GM12874 (cell line): ENCODE results near the gene FDPS.

Experiments
- TF ChIP-seq, protein P1 (sequence below): IDR thresholded peaks from 2 replicates; pipeline ENCODE4 v1.5.1; 2011; ENCODE audit warnings: low read depth, mild to moderate bottlenecking, control low read depth, low read length, moderate library complexity; ENCODE audit not compliant: insufficient read depth

FDPS gene

DNA sequence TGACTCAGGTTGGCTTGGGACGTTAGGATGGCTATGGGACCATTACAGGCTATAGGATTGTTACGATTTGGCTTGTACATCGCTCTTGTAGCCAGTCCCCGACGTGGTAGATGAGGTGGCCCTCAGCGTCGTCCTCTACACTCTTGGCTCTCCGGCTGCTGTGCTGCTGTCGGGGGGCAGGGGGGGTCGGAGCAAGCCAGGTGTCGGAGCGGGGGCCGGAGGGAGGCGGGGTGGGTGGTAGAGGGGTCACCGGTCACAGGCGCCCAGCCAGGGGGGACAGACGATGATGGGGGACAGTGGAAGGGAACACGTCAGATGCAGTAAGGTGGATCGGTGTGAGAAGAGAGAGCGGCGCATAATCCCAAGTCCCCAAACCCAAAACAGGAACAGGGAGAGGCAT is 40.0 kb upstream of the FDPS start:
- TF ChIP-seq, protein P1, sequence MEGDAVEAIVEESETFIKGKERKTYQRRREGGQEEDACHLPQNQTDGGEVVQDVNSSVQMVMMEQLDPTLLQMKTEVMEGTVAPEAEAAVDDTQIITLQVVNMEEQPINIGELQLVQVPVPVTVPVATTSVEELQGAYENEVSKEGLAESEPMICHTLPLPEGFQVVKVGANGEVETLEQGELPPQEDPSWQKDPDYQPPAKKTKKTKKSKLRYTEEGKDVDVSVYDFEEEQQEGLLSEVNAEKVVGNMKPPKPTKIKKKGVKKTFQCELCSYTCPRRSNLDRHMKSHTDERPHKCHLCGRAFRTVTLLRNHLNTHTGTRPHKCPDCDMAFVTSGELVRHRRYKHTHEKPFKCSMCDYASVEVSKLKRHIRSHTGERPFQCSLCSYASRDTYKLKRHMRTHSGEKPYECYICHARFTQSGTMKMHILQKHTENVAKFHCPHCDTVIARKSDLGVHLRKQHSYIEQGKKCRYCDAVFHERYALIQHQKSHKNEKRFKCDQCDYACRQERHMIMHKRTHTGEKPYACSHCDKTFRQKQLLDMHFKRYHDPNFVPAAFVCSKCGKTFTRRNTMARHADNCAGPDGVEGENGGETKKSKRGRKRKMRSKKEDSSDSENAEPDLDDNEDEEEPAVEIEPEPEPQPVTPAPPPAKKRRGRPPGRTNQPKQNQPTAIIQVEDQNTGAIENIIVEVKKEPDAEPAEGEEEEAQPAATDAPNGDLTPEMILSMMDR, result no peak

DNA sequence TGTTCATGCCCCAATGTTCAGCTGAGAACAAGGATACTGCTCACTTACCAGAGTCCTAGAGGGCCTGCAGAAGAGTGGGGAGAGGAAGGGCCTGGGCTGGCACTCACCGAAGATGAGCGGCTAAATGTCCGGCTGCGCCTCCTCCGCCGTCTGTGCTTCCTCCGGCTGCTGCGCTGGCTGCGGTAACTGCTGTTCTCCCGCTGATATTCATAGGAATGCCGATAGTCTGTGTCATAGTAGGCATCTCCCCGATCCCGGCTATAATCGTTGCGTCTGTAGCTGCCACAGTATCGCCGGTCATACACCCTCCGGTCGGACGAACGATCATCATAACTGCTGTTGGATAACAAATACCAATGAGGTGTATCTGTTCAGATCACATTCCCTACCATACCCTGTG is 39.3 kb upstream of the FDPS start:
- TF ChIP-seq, protein P1, result no peak

DNA sequence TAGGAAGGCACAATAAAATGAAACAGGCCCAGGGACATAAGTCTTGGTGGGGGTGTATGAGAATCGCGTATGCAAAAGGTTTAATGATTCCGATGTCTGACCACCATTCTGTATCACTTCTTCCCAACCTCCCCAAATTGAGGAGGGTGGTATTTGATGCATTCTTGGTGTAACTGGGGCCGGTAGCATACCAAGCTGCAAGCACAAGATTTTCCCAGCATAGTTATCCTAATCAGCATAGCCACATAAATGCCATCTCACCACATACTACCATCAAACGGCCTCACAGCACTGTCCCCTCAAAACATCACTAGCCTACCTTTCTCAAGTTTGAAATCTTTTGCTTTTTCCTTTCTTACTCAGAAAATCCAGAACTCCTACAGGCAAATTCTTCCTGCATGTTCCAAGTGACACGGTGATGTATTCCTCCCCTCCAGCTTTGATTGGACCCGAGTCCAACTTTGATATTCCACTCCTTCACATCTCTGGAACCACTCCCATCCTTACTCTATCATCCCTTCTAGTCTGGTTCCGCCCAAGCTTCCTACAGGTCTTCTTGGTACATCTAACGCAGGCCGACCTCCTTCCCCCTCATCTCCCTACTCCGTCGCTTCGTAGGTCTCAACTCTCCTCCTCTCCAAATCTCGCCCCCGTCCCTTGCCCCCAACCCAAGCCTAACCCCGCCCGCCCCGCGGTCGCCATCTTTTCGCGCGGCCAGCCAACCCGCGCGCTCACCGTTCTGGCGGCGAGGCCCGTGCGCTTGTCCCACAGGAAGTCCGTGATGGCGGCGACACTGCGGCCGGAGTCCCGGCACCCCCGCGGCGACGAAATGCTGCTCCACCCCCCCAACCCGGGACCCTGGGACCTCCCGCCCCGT is 36.0 kb upstream of the FDPS start:
- TF ChIP-seq, protein P1, result no peak

DNA sequence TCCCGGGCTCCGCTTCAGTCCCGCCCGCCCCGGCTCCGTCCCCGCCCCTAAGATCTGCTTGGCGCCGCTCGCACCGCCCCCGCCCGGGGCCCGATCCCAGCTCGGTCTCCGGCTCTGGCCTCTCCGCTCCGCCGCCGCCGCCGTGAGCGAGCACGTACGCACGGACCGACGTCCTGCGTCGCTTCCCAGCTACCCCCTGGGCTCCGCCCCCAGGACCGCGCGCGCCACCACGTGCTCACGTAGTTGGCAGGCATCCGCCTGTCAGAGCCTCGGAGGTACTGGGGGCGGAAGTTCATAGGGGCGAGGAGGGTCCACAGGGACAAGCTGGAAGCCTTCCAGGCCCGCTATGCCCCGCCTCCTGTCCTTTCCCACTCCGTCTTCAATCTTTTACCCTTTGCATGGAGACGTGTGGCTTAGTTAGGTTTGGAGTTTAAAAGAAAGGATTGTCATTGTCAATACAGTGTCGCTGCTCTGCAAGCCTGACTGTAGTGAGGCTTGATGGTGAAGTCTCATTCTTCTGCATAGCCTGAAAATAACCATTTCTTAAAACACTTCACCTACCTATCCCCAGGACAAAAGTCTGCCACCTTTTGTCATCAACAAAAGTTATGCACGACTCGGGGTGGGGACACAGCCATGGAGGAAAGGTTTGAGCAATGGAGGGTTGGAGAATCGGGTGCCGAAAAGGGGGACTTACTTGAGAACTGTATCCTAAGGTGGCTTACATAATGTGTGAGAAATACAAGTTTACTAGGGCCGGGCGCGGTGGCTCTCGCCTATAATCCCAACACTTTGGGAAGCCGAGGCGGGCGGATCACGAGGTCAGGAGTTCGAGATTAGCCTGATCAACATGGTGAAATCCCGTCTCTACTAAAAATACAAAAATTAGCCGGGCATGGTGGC is 35.1 kb upstream of the FDPS start, which contains the start of gene CLK2:
Gene CLK2 (minus strand): TSS at position 162 of the 903 bp plus-strand sequence. CDS start 2,527 bp downstream, outside the sequence.
- TF ChIP-seq, protein P1, result no peak

GRCh38 chr1:155277070-155277901 is 31.4 kb upstream of the FDPS start, which contains the start of gene HCN3:
Gene HCN3, plus strand, starts transcription at chr1:155277463. Its CDS starts 128 bp downstream, at chr1:155277591.
- TF ChIP-seq, protein P1, result peak; percentile 70

GRCh38 chr1:155277902-155278688 is 30.6 kb upstream of the FDPS start:
- TF ChIP-seq, protein P1, result peak; percentile 56
